ENCODE data around the gene SERPINB1.

- TF ChIP-seq CTCF (IDR thresholded peaks at IDR 0.05), result no peak
- no peak for TF ChIP-seq POLR2A (IDR thresholded peaks at IDR 0.05)
Observed at GRCh38 chr6:2795162-2795561, 46.5 kb downstream of the SERPINB1 start.
